HepG2 (cell line): Measurements from ENCODE around the gene EARS2. TPM values are rescaled to one million over a fixed set of nuclear protein-coding genes. Genes with fewer than 3 reads are reported as not detected.

Experiments used
- ARID3A ChIP-seq: IDR thresholded peaks from 2 replicates; pipeline ENCODE4 v1.6.1; 2012; ENCODE audit warnings: low read depth, low read length, improper control_type of control experiment
- BCLAF1 ChIP-seq: fragments of 450-650 bp; IDR thresholded peaks from 2 replicates; pipeline ENCODE4 v1.6.1; 2017; ENCODE audit warnings: mild to moderate bottlenecking
- CHCHD3 ChIP-seq: sonication (generic); formaldehyde crosslinking; IDR thresholded peaks from 2 replicates; pipeline ENCODE4 v1.8.0; 2022; ENCODE audit warnings: mild to moderate bottlenecking, missing genetic modification reagents, moderate library complexity
- FOXM1 ChIP-seq: sonication (generic); formaldehyde crosslinking; IDR thresholded peaks from 2 replicates; pipeline ENCODE4 v1.5.0; 2020; ENCODE audit warnings: missing genetic modification reagents
- HOXA9 ChIP-seq: sonication (generic); formaldehyde crosslinking; IDR thresholded peaks from 2 replicates; pipeline ENCODE4 v1.8.1; 2022; ENCODE audit warnings: missing genetic modification reagents, mild to moderate bottlenecking, moderate library complexity, borderline replicate concordance
- MATR3 ChIP-seq: sonication (generic); formaldehyde crosslinking; IDR thresholded peaks from 2 replicates; pipeline ENCODE4 v1.4.0; 2020; ENCODE audit warnings: missing genetic modification reagents
- NFKBIZ ChIP-seq: IDR thresholded peaks from 2 replicates; pipeline ENCODE4 v1.6.1; 2018; ENCODE audit warnings: missing genetic modification reagents, missing compliant biosample characterization
- NPAS2 ChIP-seq: sonication (generic); formaldehyde crosslinking; IDR thresholded peaks from 2 replicates; pipeline ENCODE4 v1.8.0; 2022; ENCODE audit warnings: mild to moderate bottlenecking, missing genetic modification reagents, borderline replicate concordance
- SNAPC4 ChIP-seq: sonication (generic); formaldehyde crosslinking; IDR thresholded peaks from 2 replicates; pipeline ENCODE4 v1.4.0; 2020; ENCODE audit warnings: mild to moderate bottlenecking, missing genetic modification reagents
- TFAP4 ChIP-seq: sonication (generic); IDR thresholded peaks from 2 replicates; pipeline ENCODE4 v1.6.1; 2016; ENCODE audit warnings: low read depth, borderline replicate concordance
- U2AF2 ChIP-seq: fragments of 200-400 bp; formaldehyde crosslinking; IDR thresholded peaks from 2 replicates; pipeline ENCODE4 v1.6.1; 2017; ENCODE audit warnings: low read depth, mild to moderate bottlenecking, low read length
- ZNF296 ChIP-seq: sonication (generic); formaldehyde crosslinking; conservative IDR thresholded peaks from 2 replicates; pipeline ENCODE4 v1.5.0; 2020; ENCODE audit warnings: mild to moderate bottlenecking, missing genetic modification reagents
- ZNF432 ChIP-seq: sonication (generic); formaldehyde crosslinking; IDR thresholded peaks from 2 replicates; pipeline ENCODE4 v1.5.0; 2020; ENCODE audit warnings: missing genetic modification reagents, mild to moderate bottlenecking, borderline replicate concordance
- ZNF597 ChIP-seq: sonication (generic); formaldehyde crosslinking; IDR thresholded peaks from 2 replicates; pipeline ENCODE4 v1.5.0; 2020; ENCODE audit warnings: missing genetic modification reagents
- ZNF678 ChIP-seq: sonication (generic); formaldehyde crosslinking; IDR thresholded peaks from 2 replicates; pipeline ENCODE4 v1.4.0; 2020; ENCODE audit warnings: mild to moderate bottlenecking, missing genetic modification reagents
- ZNF782 ChIP-seq: sonication (generic); formaldehyde crosslinking; IDR thresholded peaks from 2 replicates; pipeline ENCODE4 v1.4.0; 2020; ENCODE audit warnings: missing genetic modification reagents, mild to moderate bottlenecking, borderline replicate concordance
- ZSCAN31 ChIP-seq: sonication (generic); formaldehyde crosslinking; IDR thresholded peaks from 2 replicates; pipeline ENCODE4 v1.5.0; 2020; ENCODE audit warnings: low read depth, mild to moderate bottlenecking, missing genetic modification reagents
- polyA plus RNA-seq, 8 experiments: library from polyadenylated mRNA; depleted of rRNA in 3 of 8; stranded (reverse) in 7 of 8; unstranded in 1 of 8; fragments of >200 nt; fragmentation: Illumina TruSeq in 4 of 8; extraction: Trizol in 4 of 8; gene quantifications; 2 replicates each; pipeline versions ENCODE4 v1.2.1 to v1.2.3, GENCODE V29; 2011 to 2016; ENCODE audit warnings: low read depth in 4 of 8, missing spikeins in 1 of 8, mixed read lengths in 1 of 8; ENCODE audit not compliant: insufficient read depth in 1 of 8
- total RNA-seq, 5 experiments: library from RNA; depleted of rRNA; stranded (reverse); fragments of >200 nt; fragmentation: Illumina TruSeq; extraction: Trizol; gene quantifications; 2 replicates each; pipeline ENCODE4 v1.2.3, GENCODE V29; 2016; ENCODE audit warnings: low read depth in 1 of 5

The EARS2 gene
- total and polyA plus RNA-seq, 2 of the 13 experiments (the other 11 are each of a cell fraction or from before 2014, with no cell fraction given): 49.4 to 80.4 TPM

GRCh38 chr16:23539984-23540816, 16.9 kb downstream of the EARS2 start (continued):
- no peak for TF ChIP-seq CHCHD3
- TF ChIP-seq TFAP4: peak; percentile 100
- TF ChIP-seq ZNF678: no peak
- TF ChIP-seq ZSCAN31 (CRISPR knock-in tag): peak; percentile 51; the same call in 1 of the 2 replicates
- no peak for TF ChIP-seq BCLAF1
- TF ChIP-seq ZNF597 (CRISPR knock-in tag): no peak
- TF ChIP-seq SNAPC4 (CRISPR knock-in tag): no peak
- no peak for TF ChIP-seq HOXA9 (CRISPR knock-in tag)
- no peak for TF ChIP-seq NPAS2 (CRISPR knock-in tag)
- TF ChIP-seq NFKBIZ (CRISPR knock-in tag): peak; percentile 97
- TF ChIP-seq ZNF432 (CRISPR knock-in tag): no peak
- no peak; the same call in 1 of the 2 replicates for TF ChIP-seq ZNF782 (CRISPR knock-in tag)
- TF ChIP-seq MATR3 (CRISPR knock-in tag): no peak
- TF ChIP-seq FOXM1: no peak
- TF ChIP-seq U2AF2: no peak
- peak; percentile 100 for TF ChIP-seq ARID3A
- no peak for TF ChIP-seq ZNF296 (CRISPR knock-in tag)
